ENCODE results near the gene ZNF578.
A peak's percentile ranks its signal among the peaks of the same experiment; 100 is the strongest.
"Not testable (repeated sequence)": the region's sequence is repeated elsewhere in the genome, so short reads cannot be mapped to it uniquely, and the experiment has no call there.

ZNF578 gene

GRCh38 chr19:52536448-52536800 lies 83.1 kb downstream of the ZNF578 start:
- Histone ChIP-seq H2AFZ (ENCODE audit: low read length) (no peak overlapping the region), H4K8ac (ENCODE audit: low read depth, low read length) (no peak overlapping the region), H2BK12ac (ENCODE audit: low read length) (no peak overlapping the region), H3K18ac (ENCODE audit: low read length) (peak overlapping the region; percentile 92), H3K79me1 (ENCODE audit: low read depth, low read length) (no peaks in the 10 kb centered on the region), H3K9me3 (replicated peaks in 1 of 2; ENCODE audit: control insufficient read depth in 2 of 2, insufficient read depth in 1 of 2, low read depth in 1 of 2, low read length in 2 of 2) (peaks cover 0 to 24% of the 10 kb centered on the region in 2 donors), H4K91ac (ENCODE audit: low read depth, low read length, poor library complexity) (no peak overlapping the region), H2BK120ac (ENCODE audit: low read depth, low read length) (no peak overlapping the region), H3K36me3 (replicated peaks in 1 of 2; ENCODE audit: control insufficient read depth in 2 of 2, insufficient read depth in 2 of 2, low read length in 2 of 2) (peaks cover 0 to 37% of the 10 kb centered on the region in 2 donors), H3K4me2 (ENCODE audit: insufficient read depth, low read length, poor library complexity, severe bottlenecking) (peak overlapping the region; percentile 92), H2BK5ac (ENCODE audit: low read length) (no peak overlapping the region), H3K27ac (replicated peaks; ENCODE audit: low read length) (no peak overlapping the region), H3K4me1 (ENCODE audit: control insufficient read depth in 2 of 2, insufficient read depth in 1 of 2, low read depth in 1 of 2, low read length in 2 of 2) (no peaks in the 10 kb centered on the region), H3K4ac (ENCODE audit: low read length) (no peak overlapping the region), H3K9ac (ENCODE audit: low read depth, low read length, poor library complexity) (no peak overlapping the region), H2BK15ac (ENCODE audit: low read length) (no peak overlapping the region), H2AK5ac (ENCODE audit: low read depth, low read length) (no peak overlapping the region), H3K14ac (ENCODE audit: low read length) (peak overlapping the region; percentile 89), H3K4me3 (ENCODE audit: low read length in 2 of 2) (peak overlapping the region in 1 of 2 donors; percentile 83), H3K27me3 (ENCODE audit: control insufficient read depth in 3 of 3, insufficient read depth in 3 of 3, low read depth in 1 of 3, low read length in 3 of 3) (peaks cover 0 to 3% (median 0%) of the 10 kb centered on the region in 3 experiments), H3K23ac (ENCODE audit: low read depth, low read length, poor library complexity) (peak overlapping the region; percentile 91)
- DNase-seq (ENCODE audit: low spot score) = no peak
- WGBS, 2 donors (ENCODE audit: extremely low coverage in 2 of 2, insufficient read length in 2 of 2, insufficient replicate concordance in 1 of 2) = no CpG with 5 or more reads among the region's 17 CpGs

- not testable (repeated sequence) for H3K79me1 ChIP-seq (ENCODE audit: low read depth, low read length); H3K4ac ChIP-seq (ENCODE audit: low read length); H3K4me2 ChIP-seq (ENCODE audit: insufficient read depth, low read length, poor library complexity, severe bottlenecking); H2BK12ac ChIP-seq (ENCODE audit: low read length); H3K18ac ChIP-seq (ENCODE audit: low read length); DNase-seq (ENCODE audit: low spot score); H2AFZ ChIP-seq (ENCODE audit: low read length); H3K4me3 ChIP-seq (ENCODE audit: low read length in 2 of 2); H3K14ac ChIP-seq (ENCODE audit: low read length); H3K4me1 ChIP-seq (ENCODE audit: control insufficient read depth in 2 of 2, insufficient read depth in 1 of 2, low read depth in 1 of 2, low read length in 2 of 2); H2BK120ac ChIP-seq (ENCODE audit: low read depth, low read length); H4K8ac ChIP-seq (ENCODE audit: low read depth, low read length); H2BK5ac ChIP-seq (ENCODE audit: low read length); H3K23ac ChIP-seq (ENCODE audit: low read depth, low read length, poor library complexity); H3K9ac ChIP-seq (ENCODE audit: low read depth, low read length, poor library complexity); H3K27me3 ChIP-seq (ENCODE audit: control insufficient read depth in 3 of 3, insufficient read depth in 3 of 3, low read depth in 1 of 3, low read length in 3 of 3); H4K91ac ChIP-seq (ENCODE audit: low read depth, low read length, poor library complexity); H2BK15ac ChIP-seq (ENCODE audit: low read length); H2AK5ac ChIP-seq (ENCODE audit: low read depth, low read length); H3K27ac ChIP-seq (replicated peaks; ENCODE audit: low read length)
- no CpG with 5 or more reads among the region's 4 CpGs for WGBS, 2 donors (ENCODE audit: extremely low coverage in 2 of 2, insufficient read length in 2 of 2, insufficient replicate concordance in 1 of 2)
- peaks cover 0 to 34% of the 10 kb centered on the region in 2 donors for H3K36me3 ChIP-seq (replicated peaks in 1 of 2; ENCODE audit: control insufficient read depth in 2 of 2, insufficient read depth in 2 of 2, low read length in 2 of 2)
- H3K9me3 ChIP-seq (replicated peaks in 1 of 2; ENCODE audit: control insufficient read depth in 2 of 2, insufficient read depth in 1 of 2, low read depth in 1 of 2, low read length in 2 of 2) = peaks cover 0 to 19% of the 10 kb centered on the region in 2 donors
Measured at GRCh38 chr19:52538815-52539214, 85.5 kb downstream of the ZNF578 start.

DNA sequence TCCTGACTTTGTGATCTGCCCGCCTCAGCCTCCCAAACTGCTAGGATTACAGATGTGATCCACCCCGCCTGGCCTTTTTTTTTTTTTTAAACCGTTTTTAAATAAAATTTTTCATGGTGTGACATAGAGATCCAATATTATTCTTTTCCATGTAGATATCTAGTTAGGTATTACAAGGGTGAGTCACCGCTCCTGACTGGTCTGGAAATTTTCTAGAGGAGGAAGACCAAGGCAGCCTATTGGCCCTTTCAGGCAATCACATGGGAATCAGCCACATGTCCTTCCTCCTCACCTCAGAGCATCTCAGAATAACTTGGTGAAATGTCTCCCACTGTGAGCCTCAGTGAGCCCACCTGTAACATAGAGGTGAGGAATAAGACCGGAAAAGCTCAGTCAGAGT lies 87.8 kb downstream of the ZNF578 start:
- not testable (repeated sequence) for H3K14ac ChIP-seq (ENCODE audit: low read length); DNase-seq (ENCODE audit: low spot score); H3K27me3 ChIP-seq (ENCODE audit: control insufficient read depth in 3 of 3, insufficient read depth in 3 of 3, low read depth in 1 of 3, low read length in 3 of 3); H3K23ac ChIP-seq (ENCODE audit: low read depth, low read length, poor library complexity); H2AK5ac ChIP-seq (ENCODE audit: low read depth, low read length); H3K9ac ChIP-seq (ENCODE audit: low read depth, low read length, poor library complexity); H2BK120ac ChIP-seq (ENCODE audit: low read depth, low read length); H3K27ac ChIP-seq (replicated peaks; ENCODE audit: low read length); H2BK12ac ChIP-seq (ENCODE audit: low read length); H4K8ac ChIP-seq (ENCODE audit: low read depth, low read length); H3K4me3 ChIP-seq (ENCODE audit: low read length in 2 of 2); H2AFZ ChIP-seq (ENCODE audit: low read length); H4K91ac ChIP-seq (ENCODE audit: low read depth, low read length, poor library complexity); H3K79me1 ChIP-seq (ENCODE audit: low read depth, low read length); H2BK5ac ChIP-seq (ENCODE audit: low read length); H3K4me1 ChIP-seq (ENCODE audit: control insufficient read depth in 2 of 2, insufficient read depth in 1 of 2, low read depth in 1 of 2, low read length in 2 of 2); H3K4ac ChIP-seq (ENCODE audit: low read length); H3K18ac ChIP-seq (ENCODE audit: low read length); H2BK15ac ChIP-seq (ENCODE audit: low read length); H3K4me2 ChIP-seq (ENCODE audit: insufficient read depth, low read length, poor library complexity, severe bottlenecking)
- H3K36me3 ChIP-seq (replicated peaks in 1 of 2; ENCODE audit: control insufficient read depth in 2 of 2, insufficient read depth in 2 of 2, low read length in 2 of 2) = peaks cover 4 to 39% of the 10 kb centered on the region in 2 donors
- WGBS, 2 donors (ENCODE audit: extremely low coverage in 2 of 2, insufficient read length in 2 of 2, insufficient replicate concordance in 1 of 2) = no CpG with 5 or more reads among the region's 5 CpGs
- peaks cover 0 to 23% of the 10 kb centered on the region in 2 donors for H3K9me3 ChIP-seq (replicated peaks in 1 of 2; ENCODE audit: control insufficient read depth in 2 of 2, insufficient read depth in 1 of 2, low read depth in 1 of 2, low read length in 2 of 2)

- Histone ChIP-seq H3K4me1 (ENCODE audit: control insufficient read depth in 2 of 2, insufficient read depth in 1 of 2, low read depth in 1 of 2, low read length in 2 of 2) (no peaks in the 10 kb centered on the region), H4K91ac (ENCODE audit: low read depth, low read length, poor library complexity) (no peak overlapping the region), H4K8ac (ENCODE audit: low read depth, low read length) (no peak overlapping the region), H2BK15ac (ENCODE audit: low read length) (no peak overlapping the region), H3K27ac (replicated peaks; ENCODE audit: low read length) (no peak overlapping the region), H2AFZ (ENCODE audit: low read length) (no peak overlapping the region), H2BK12ac (ENCODE audit: low read length) (no peak overlapping the region), H3K14ac (ENCODE audit: low read length) (no peak overlapping the region), H3K4ac (ENCODE audit: low read length) (no peak overlapping the region), H3K23ac (ENCODE audit: low read depth, low read length, poor library complexity) (no peak overlapping the region), H2AK5ac (ENCODE audit: low read depth, low read length) (no peak overlapping the region), H3K9me3 (replicated peaks in 1 of 2; ENCODE audit: control insufficient read depth in 2 of 2, insufficient read depth in 1 of 2, low read depth in 1 of 2, low read length in 2 of 2) (peaks cover 0 to 23% of the 10 kb centered on the region in 2 donors), H3K18ac (ENCODE audit: low read length) (no peak overlapping the region), H3K36me3 (replicated peaks in 1 of 2; ENCODE audit: control insufficient read depth in 2 of 2, insufficient read depth in 2 of 2, low read length in 2 of 2) (peaks cover 4 to 39% of the 10 kb centered on the region in 2 donors), H3K9ac (ENCODE audit: low read depth, low read length, poor library complexity) (no peak overlapping the region), H3K4me2 (ENCODE audit: insufficient read depth, low read length, poor library complexity, severe bottlenecking) (no peak overlapping the region), H2BK120ac (ENCODE audit: low read depth, low read length) (no peak overlapping the region), H3K4me3 (ENCODE audit: low read length in 2 of 2) (no peak overlapping the region), H3K27me3 (ENCODE audit: control insufficient read depth in 3 of 3, insufficient read depth in 3 of 3, low read depth in 1 of 3, low read length in 3 of 3) (peaks cover 0 to 3% (median 0%) of the 10 kb centered on the region in 3 experiments), H2BK5ac (ENCODE audit: low read length) (no peak overlapping the region), H3K79me1 (ENCODE audit: low read depth, low read length) (no peaks in the 10 kb centered on the region)
- no peak for DNase-seq (ENCODE audit: low spot score)
- no CpG with 5 or more reads among the region's 5 CpGs for WGBS, 2 donors (ENCODE audit: extremely low coverage in 2 of 2, insufficient read length in 2 of 2, insufficient replicate concordance in 1 of 2)
Measured at GRCh38 chr19:52541608-52542007, 88.3 kb downstream of the ZNF578 start.

Measured in neuronal stem cell (in vitro differentiated cells).